ENCODE measurements around the gene SNAI3. TPM values are rescaled to one million over a fixed set of nuclear protein-coding genes. Genes with fewer than 3 reads are reported as not detected.

Gene SNAI3
- total and polyA plus RNA-seq, 2 of the 4 experiments (the other 2 are of a cell fraction) = 0.21 TPM; not detected in 1

DNA sequence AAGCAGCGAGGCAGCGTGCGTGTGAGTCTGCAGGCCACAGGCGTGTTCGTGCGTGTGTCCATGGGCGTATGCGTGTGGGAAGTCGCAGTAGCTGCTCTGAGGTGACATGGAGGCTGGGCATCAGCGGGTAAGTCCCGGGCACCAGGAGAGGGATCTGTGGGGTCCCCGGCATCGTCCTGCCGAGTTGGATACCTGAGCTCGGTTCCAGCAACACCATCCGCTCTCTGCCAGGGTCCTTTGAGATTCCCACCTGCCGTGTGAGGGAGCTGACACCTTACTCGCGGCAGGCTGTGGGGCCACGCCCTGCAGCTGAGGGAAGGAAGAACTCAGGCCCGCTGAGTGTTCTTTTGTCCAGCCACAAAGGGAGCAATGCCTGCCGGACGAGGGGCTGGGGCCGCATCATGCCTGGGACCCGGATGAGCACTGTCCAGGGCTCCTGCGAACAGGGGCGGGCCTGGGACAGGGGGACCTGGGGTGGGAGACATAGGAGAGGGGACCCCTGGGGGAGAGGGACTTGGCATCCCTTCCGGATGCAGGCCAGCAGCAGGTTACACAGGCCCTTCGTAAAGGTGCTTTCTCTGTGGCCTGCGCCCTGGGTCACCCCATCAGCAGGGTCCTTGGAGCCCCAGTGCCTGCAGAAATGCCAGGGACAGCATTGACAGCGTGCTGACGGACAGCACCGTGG, 5.0 kb upstream of the SNAI3 start:
- Histone ChIP-seq H3K36me3 (ENCODE audit: control insufficient read depth, insufficient read depth, low read length) (0 out of 2 replicates have a peak, but pooled peaks cover 2% of the 10 kb centered on the region), H3K14ac (replicated peaks; ENCODE audit: low read depth, low read length) (no peak overlapping the region), H3K23ac (ENCODE audit: low read depth, low read length) (no peak overlapping the region), H4K5ac (ENCODE audit: low read depth, low read length) (no peak overlapping the region), H4K20me1 (ENCODE audit: insufficient read depth, low read length) (peaks cover 7% of the 10 kb centered on the region; the same call in 1 of the 2 replicates), H3K4ac (ENCODE audit: low read depth, low read length) (no peak overlapping the region), H4K91ac (ENCODE audit: insufficient read depth, low read depth, low read length) (no peak overlapping the region), H3K4me3 (ENCODE audit: insufficient read depth, low read depth, low read length) (no peak overlapping the region), H3K18ac (ENCODE audit: low read depth, low read length) (no peak overlapping the region), H3K9ac (ENCODE audit: low read depth, low read length) (no peak overlapping the region), H2BK15ac (ENCODE audit: low read depth, low read length) (no peak overlapping the region), H3K27me3 (ENCODE audit: control insufficient read depth, insufficient read depth, low read length) (peaks cover 34% of the 10 kb centered on the region), H3K4me1 (ENCODE audit: control insufficient read depth, insufficient read depth, low read length) (no peaks in the 10 kb centered on the region), H4K8ac (ENCODE audit: low read depth in 2 of 2, low read length in 2 of 2) (no peak overlapping the region), H3K79me1 (ENCODE audit: low read depth in 1 of 2, low read length in 2 of 2) (no peaks in the 10 kb centered on the region), H3K9me3 (ENCODE audit: control insufficient read depth, insufficient read depth, low read length) (no peaks in the 10 kb centered on the region), H3K9me1 (ENCODE audit: insufficient read depth, low read length) (no peaks in the 10 kb centered on the region), H2AFZ (replicated peaks; ENCODE audit: low read length, poor library complexity) (no peak overlapping the region), H2BK20ac (ENCODE audit: low read depth, low read length) (no peak overlapping the region), H3K56ac (ENCODE audit: extremely low read depth, insufficient read depth, low read length) (no peak overlapping the region), H3K4me2 (ENCODE audit: low read depth, low read length) (no peak overlapping the region), H2BK5ac (ENCODE audit: low read depth, low read length, poor library complexity, severe bottlenecking) (no peak overlapping the region), H2AK5ac (ENCODE audit: low read depth, low read length) (no peak overlapping the region), H2BK120ac (ENCODE audit: low read depth, low read length) (no peak overlapping the region), H3K27ac (ENCODE audit: insufficient read depth, low read length) (no peak overlapping the region), H2AK9ac (replicated peaks; ENCODE audit: low read depth, low read length, poor library complexity) (no peak overlapping the region)
- dilution Hi-C loops (cut with HindIII; ENCODE audit: low sequenced_read_pairs, unreplicated experiment) (no loop called here), intact Hi-C loops (cut with micrococcal nuclease) (no loop called here), in situ Hi-C loops (cut with MboI; ENCODE audit: low sequenced_read_pairs) (no loop called here)
- DNase-seq = no peak
- TF ChIP-seq, protein P1, sequence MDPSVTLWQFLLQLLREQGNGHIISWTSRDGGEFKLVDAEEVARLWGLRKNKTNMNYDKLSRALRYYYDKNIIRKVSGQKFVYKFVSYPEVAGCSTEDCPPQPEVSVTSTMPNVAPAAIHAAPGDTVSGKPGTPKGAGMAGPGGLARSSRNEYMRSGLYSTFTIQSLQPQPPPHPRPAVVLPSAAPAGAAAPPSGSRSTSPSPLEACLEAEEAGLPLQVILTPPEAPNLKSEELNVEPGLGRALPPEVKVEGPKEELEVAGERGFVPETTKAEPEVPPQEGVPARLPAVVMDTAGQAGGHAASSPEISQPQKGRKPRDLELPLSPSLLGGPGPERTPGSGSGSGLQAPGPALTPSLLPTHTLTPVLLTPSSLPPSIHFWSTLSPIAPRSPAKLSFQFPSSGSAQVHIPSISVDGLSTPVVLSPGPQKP (IDR thresholded peaks at IDR 0.05; ENCODE audit: borderline replicate concordance, low read depth, low read length) = no peak
- 91% methylated on average over 16 of the region's 33 CpGs; no CpG with 5 or more reads in 1 of the 2 experiments for WGBS, 2 experiments (ENCODE audit: extremely low coverage in 2 of 2, insufficient read length in 1 of 2)
- ChIA-PET POLR2A (ENCODE audit: unreplicated experiment) (no interaction called here), CTCF (no interaction called here)
- no TSS peak for BruUV-seq (replicated peaks)
- ATAC-seq (ENCODE audit: low read depth) = no peak

Data from IMR-90 (cell line).